Activated gamma-delta T cell treated with Interleukin-2 at 50 U/mL for 16 hours (primary cell): ENCODE results near the gene PLET1.

Experiments used
- DNase-seq: peaks from one replicate; pipeline ENCODE4 v3.0.0-alpha.2; 2020

PLET1 gene

DNA sequence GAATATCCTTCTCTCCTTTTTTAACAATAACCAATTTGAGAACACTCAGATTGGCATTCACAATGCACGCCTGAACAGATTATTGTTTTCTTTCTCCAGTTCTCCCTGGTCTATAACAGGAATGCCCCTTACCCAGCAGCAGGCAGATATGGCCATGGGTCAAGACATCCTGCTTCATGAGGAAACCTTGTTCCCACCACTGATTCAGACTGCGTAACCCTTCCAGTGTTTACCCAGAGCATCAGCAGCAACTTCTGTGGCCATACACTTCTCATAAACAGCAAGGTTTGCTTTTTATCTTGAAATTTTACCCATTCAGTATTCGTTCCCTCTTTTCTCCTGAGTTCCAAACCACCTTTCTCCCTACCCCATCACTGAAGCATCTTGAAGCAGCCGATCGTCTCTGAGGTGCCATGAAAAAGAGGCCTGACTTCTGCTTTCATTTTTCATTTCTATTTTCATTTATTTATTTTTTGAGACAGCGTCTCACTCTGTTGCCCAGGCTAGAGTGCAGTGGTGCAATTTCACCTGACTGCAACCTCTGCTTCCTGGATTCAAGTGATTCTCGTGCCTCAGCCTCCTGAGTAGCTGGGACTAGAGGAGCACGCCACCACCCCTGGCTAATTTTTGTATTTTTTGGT lies 24.8 kb downstream of the PLET1 start:
- DNase-seq = no peak

DNA sequence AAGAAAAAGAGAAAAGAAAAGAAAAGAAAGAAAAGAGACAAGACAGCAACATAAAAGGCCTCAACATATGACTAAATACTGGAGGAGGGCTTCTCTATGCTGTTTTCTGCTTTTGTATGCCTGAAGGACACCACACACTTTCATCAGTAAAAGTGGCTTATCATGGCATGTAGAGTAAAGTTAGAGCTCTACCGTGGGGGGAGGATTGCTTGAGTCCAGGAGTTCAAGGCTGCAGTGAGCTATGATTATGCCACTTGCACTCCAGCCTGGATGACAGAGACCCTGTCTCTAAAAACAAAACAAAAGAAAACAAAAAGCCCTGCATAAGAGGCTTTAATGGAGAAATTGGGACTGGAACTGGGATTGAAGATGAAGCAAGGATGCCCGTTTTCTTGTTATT lies 28.7 kb downstream of the PLET1 start:
- no peak for DNase-seq

DNA sequence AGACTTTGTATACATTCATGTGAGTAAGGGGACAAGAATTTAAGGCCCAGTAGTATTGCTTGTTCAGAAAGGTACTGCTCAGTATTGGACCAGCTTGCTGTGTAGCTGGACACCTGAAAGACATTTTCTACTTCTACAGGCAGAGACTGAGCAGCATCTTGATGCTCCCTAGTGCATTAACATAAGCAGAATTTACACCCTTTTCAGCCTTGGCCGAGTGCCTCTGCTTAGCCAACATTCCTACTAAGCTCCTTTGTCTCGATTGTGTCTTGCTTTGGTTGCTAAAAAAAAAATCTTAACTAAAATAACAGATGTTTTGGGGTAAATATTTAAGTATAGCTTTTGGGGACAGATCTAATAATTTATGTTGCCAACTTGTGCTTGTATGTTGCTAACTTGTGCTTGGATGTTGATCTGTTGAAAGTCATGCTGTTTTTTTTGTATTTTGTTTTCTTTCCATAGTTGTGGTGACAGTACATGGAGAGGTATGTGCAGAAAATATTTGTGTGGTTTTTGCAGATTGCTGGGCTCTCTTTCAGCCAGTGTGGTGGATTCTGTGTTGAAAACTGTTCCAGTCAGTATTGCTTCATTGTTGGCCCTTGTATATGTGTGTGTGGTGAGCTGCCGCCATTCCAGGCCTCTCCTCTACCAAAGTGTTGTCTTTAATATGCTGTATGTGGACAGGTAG lies 30.8 kb downstream of the PLET1 start:
- no peak for DNase-seq

DNA sequence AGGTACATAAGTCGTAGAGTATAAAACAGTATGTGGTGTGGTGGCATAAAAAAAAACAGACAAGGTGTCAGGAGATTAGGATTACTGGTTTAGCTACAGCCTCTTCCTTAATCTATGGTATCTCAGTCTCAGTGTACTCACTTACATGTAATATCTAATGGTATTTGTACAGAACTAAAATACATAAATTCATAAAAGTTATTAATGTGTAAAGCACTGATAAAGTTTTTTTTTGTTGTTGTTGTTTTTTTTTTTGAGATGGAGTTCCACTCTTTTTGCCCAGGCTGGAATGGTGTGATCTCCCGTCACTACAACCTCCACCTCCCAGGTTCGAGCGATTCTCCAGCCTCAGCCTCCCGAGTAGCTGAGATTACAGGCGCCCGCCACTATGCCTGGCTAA lies 31.5 kb downstream of the PLET1 start:
- no peak for DNase-seq

DNA sequence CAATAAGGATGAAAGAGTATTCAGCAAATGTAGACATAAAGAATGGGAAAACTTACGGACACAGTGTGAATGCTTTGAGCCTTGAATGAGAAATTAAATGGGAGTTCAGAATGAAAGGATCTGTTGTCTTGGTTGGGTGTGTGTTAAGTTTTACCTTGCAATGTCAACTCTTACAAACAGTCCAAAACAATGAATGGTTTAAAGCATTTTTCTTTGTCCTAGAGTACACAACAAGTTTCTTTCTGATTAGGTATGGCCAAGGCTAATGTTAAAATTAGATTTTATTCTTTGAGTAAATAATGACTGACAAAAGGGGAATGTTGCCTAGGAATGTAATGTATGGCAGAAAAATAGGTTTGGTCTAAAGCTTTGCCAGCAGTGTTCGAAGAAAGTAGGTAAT lies 32.0 kb downstream of the PLET1 start:
- DNase-seq = no peak

DNA sequence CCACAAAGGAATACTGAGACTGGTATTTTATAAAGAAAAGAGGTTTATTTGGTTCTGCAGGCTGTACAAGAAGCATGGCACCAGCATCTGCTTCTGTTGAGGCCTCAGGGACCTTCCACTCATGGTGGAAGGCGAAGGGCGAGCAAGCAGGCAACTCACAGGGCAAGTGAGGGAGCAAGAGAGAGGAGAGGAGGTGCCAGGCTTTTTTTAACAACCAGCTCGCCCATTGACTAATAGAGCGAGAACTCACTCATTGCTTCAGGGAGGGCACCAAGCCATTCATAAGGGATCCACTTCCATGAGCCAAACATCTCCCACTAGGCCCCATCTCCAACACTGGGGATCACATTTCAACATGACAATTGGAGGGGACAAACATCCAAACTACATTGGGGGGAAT lies 33.2 kb downstream of the PLET1 start:
- no peak for DNase-seq

DNA sequence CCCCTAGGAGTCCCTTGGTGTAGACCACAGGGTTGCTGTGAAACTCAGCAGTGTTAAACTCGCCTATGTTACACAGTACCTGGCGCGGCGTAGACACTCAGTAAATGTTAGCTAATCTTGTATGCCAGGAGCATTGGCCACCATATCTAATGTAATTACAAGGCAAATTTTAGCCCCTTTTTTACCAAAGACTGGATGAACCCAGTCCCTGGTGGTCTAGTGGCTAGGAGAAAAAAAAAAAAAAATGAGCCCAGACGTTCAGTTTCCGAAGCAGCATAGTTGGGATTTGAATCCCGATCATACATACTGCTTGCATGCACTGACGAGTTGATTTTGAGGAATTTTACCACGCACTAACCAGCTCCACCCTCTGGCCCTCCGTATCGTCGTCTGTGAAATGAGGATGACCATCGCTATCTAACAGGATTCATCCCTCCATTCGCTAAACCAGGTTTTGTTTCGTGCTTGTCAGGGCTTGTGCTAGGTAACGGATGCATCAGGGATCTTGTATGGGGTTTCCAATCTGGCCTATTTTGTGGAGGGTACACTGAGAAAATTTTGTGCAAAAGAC lies 33.7 kb downstream of the PLET1 start:
- no peak for DNase-seq

DNA sequence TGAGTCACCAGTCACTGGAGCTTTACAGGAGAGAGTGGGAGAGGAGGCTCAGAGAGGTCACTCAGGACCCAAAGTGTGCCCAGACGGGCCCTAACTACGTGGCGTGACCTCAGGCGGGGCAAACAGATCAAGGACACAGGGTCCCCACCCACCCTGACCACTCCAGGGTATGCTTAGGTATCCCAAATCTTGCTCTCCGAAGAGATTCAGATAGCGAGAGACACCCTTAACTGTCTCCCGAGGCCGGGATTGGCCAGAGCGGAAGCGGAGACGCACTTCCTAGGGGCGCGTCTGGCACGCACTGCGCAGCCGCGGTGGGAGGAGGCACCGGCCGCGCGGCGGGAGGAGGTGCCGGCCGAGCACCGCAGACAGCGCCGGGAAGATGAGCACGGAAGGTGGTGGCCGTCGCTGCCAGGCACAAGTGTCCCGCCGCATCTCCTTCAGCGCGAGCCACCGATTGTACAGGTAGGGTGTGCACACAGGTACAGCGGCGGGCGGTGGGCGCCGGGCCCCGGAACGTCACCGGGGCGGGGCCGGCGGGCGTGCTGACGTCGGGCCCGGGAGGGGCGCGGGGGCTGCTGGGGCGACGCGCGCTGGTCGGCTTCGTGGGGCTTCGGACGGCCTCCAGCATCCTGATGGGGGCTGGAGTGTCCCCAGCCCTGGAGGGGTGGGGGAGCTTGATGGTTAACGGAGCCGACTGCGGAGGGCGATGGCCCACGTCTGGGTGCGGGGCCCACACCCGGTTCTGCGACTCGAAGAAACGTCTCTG lies 34.4 kb downstream of the PLET1 start, which contains the start of gene PTS:
PTS (plus strand) TSS at position 367 of the 769 bp plus-strand sequence; CDS start at position 383, 16 bp downstream.
- peak; percentile 78 for DNase-seq

DNA sequence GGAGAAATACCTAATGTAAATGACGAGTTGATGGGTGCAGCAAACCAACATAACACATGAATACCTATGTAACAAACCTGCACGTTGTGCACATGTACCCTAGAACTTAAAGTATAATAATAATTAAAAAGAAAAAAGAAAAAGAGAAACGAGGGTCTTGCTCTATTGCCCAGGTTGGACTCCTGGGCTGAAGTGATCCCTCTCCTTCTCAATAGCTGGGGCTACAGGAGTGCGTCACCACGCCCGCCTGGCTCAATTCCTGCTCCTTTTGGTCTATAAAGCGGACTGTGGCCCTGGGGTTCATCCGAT lies 35.0 kb downstream of the PLET1 start:
- DNase-seq = no peak

DNA sequence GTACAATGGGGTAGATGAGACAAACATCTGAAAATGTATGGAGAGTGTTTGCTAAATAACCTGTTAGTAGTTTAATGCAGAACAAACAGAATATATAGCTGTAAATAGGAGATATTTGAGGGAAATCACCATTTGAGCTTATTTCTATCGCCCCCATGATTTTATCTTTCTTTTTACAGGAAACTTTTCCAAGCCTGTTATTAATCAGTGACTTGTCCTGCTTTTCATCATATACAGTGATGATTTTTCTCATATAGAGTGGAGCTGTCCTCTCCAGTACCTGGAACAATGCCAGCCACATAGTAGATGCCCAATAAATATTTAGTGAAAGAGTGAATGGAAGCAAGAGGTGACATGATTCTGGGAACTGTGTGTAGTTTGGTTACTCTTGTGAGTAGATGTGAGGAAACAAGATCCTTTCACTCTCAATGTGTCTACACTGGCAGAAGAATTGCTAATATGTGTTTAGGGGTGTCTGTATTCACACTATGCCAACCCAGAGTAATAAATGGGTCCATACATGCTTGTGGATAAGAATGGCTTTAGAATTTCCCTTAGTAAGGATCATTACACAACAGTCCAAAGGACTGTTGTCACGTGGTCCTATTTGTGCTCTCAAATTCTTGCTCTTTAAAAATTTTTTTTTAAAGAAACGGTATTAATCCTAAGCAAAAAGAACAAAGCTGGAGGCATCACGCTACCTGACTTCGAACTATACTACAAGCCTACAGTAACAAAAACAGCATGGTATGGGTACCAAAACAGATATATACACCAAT lies 36.7 kb downstream of the PLET1 start:
- DNase-seq = no peak

DNA sequence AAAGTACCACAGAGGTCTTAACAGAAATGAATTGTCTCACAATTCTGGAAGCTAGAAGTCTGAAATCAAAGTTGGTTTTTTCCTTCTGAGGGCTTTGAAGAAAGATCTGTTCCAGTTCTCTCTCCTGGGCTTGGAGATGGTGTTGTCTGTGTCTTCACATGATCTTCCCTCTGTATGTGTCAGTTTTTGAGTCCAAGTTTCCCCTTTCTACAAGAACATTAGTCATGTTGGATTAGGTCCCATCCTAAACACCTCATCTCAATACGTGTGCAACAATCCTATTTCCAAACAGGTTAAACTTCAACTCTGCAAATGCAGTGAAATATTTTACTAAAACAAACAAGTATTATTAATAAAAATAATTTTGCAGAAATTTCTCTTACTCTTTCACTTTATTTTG lies 37.5 kb downstream of the PLET1 start:
- DNase-seq = no peak

DNA sequence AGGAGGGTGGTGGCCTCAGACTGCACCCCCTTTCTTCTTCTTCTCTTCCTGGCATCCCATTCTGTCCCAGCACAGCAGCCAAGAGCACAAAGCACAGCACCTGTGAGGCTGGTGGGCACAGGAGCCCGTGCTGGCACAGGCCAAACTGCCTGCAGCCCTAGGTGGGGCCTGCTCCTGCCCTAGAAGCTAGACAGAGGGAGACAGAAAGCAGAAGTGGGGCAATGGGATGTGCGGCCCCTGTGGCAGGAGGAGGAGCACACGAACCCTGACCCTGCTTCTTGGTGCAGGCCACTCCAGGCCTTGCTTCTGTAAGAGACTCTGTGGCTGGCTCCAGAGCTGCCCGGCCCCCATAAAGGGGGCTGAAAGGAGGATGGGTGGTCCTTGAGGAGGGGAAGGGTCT lies 38.4 kb downstream of the PLET1 start:
- no peak for DNase-seq

DNA sequence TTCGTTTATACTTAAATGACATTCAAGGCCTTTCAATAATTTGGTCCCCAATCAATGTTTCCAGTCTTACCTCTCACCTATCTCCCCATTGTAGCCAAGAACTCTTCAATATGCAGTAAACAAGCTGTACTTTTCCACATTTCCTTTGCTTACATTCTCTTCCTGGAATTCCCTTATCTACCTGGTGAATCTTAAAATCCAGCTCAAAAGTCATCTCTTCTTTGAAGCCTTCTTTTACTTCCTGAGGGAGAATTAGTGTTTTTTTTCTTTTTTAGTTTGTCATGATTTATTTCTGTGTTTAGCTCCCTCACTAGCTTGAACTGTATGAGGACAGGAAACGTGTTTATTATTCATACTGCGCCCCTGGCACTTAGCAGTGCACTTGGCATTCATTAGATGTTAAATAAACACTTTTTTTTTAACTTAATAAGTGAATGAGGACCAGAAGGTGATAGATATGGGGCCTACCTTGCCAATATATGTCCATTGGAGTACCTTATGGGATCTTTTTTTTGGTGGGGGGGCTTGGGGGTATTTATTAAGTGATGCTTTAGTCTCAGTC lies 39.3 kb downstream of the PLET1 start:
- DNase-seq = no peak

DNA sequence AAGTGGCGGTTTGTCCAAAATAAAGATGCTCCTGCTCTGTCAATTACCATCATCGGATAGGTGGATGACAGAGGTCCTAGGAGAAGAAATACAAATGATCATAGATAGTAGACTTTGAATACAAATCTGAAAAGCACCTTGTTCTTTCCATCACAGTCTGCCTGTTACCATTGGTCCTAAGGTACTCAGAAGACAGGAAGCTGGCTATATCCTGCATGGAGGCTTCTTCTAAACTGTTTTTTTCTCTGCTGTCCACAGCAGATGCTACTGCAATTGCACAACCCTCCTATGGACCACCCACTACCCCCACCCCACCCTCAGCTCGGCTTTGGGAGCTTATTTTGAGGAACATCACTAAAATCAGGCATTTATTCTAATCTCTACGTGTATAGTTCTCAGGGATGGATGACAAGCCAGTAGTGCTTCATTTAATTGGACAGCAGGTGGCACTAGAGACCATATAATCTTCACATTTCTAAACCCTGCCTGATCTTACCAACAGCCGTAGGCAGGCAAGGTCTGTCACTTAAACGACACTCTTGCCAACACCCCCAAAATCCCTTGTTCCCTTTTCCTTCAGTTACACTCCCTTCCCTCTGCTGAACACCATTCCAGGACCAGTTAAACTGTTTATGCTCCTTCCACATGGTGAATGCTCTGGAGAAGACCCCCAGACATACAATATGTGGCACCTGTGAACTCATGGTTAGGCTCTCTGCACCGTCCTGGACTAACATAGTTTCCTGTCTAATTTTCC lies 41.0 kb downstream of the PLET1 start:
- peak; percentile 20 for DNase-seq

DNA sequence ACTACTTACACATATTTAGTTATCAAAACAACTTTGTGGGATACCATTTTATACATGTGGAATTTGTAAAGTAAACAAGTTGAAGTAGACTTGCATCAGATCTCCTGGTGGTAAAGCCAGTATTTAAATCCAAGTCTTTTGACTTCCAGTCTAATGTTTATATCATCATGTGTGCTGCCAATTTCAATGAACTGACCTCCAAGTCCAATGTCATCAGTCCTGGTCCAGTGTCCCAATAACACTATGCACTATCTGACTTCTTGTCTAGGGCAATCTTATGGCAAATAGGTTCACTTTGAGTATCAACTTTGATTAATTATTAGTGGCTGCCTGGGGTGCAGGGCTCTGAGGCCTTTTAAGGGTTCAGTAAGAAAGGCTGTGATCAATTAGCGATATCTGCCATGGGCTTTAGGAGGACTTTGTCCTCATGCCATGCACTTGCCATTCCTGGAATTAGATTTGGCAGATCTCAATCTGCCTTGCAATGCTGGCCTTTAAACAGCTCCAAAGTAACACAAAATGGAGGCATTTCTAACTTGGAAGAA lies 44.0 kb downstream of the PLET1 start:
- no peak for DNase-seq

DNA sequence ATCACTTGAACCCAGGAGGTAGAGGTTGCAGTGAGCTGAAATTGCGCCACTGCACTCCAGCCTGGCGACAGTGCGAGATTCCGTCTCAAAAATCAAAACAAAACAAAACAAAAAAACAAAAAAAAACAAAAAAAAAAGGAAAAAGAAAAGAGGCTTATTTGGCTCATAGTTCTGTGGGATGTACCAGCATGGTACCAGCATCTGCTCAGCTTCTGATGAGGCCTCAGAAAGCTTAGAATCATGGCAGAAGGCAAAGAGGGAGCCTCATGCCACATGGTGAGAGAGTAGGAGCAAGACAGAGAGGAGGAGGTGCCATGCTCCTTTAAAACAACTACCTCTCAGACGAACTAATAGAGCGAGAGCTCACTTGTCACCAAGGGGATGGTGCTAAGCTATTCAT lies 45.0 kb downstream of the PLET1 start:
- DNase-seq = no peak

DNA sequence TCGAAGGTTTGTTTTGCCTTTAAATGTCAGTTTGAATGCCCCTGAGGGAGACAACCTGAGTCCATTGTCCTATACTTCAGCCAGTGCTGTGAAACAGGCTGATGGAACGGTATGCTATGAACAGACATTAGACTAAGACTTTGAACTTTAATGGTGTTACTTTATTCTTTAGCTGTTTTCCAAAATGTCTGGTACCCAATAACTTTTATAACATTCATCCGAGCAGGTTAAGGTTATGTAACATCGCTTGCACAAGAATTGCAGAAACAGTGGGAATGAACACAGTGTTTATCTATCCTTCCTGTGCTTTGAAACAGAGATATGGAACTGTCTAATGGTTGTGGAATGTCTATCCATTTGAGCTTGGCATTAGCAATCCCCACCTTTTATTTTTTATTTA lies 46.9 kb downstream of the PLET1 start:
- no peak for DNase-seq

DNA sequence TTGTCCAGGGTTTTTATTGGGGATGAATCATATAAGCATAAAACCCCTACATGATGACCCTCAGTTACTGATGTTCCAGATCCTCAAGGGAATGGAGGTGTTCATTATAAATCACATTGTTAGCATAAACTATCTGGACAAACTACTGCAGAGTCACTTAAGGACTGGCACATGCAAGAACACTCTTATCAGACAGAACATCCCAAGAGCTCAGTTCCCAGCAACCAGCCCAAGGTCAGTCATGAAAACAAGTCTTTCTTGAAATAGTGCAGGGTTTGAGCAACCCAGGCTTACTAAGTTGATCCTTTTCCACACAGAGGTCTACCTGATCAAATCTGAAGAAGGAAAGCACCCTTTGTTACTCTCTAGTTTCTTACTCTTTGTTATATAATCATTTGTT lies 48.0 kb downstream of the PLET1 start:
- DNase-seq = no peak

DNA sequence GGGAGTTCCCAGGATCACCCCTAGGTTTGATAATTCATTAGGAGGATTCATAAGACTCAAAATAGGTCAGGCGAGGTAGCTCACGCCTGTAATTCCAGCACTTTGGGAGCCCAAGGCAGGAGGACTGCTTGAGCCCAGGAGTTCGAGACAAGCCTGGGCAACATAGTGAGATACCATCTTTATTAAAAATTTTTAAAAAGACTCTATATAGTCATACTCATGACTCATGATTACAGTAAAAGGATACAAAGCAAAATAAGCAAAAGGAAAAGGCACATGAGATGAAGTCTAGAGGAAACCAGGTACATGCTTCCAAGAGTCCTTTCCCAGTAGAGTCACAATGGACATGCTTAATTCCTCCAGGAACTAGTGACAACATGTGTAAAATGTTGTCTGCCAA lies 48.4 kb downstream of the PLET1 start:
- DNase-seq = no peak

DNA sequence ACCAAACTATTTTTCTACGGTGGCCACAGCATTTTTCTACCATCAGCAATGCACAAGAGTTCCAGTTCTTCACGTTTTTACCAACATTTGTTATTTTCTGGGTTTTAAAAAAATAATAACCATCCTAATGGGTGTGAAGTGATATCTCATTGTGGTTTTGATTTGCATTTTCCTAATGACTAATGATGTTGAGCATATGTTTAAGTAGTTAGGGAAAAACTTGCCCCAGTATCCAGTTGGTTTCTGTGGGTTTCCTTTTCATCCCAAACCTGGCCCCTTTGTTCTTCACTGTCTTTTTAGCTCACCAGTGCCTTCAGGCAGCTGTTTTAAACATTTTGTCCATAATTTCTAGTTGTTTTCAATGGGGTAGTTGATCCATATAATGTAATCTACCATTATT lies 49.1 kb downstream of the PLET1 start:
- no peak for DNase-seq

DNA sequence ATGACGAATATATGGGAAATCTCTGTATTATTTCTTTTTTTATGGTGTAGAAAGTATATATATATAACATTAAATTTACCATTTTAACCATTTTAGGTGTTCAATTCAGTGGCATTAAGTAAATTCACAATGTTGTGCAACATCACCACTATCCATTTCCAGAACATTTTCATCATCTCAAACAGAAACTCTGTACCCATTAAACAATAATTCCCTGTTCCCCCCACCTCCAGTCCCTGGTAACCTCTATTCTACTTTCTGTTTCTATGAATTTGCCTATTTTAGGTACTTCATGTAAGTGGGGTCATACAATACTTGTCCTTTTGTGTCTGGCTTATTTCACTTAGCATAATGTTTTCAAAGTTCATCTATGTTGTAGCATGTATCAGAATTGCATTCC lies 49.8 kb downstream of the PLET1 start:
- DNase-seq = no peak

DNA sequence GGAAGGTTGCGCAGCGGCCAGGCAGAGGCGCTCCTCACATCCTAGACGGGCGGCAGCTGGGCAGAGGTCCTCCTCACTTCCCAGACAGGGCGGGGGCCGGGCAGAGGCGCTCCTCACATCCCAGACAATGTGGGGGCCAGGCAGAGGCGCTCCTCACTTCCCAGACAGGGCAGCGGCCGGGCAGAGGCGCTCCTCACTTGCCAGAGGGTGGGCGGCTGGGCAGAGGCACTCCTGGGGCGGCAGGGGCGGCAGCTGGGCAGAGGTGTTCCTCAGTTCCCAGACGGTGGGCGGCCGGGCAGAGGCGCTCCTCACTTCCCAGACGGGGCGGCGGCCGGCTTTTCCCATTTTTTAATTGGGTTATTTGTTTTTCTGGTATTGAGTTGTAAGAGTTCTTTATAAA lies 54.6 kb downstream of the PLET1 start:
- DNase-seq = no peak
